D721Med (cell line): ENCODE measurements around the gene SRGAP3.

Experiments
- DNase-seq: peaks from one replicate; pipeline ENCODE4 v3.0.0; 2011; ENCODE audit warnings: low spot score; ENCODE audit not compliant: insufficient read length
- FAIRE-seq: peaks from 2 replicates; lab custom pipeline; 2011; peaks lifted over from hg19 to GRCh38; lab: Jason Lieb, UNC
- CTCF ChIP-seq: IDR thresholded peaks from 2 replicates; pipeline ENCODE4 v1.5.1; 2012; ENCODE audit warnings: mild to moderate bottlenecking, control low read depth; ENCODE audit not compliant: insufficient read depth; ENCODE audit errors: missing control alignments

The SRGAP3 gene

DNA sequence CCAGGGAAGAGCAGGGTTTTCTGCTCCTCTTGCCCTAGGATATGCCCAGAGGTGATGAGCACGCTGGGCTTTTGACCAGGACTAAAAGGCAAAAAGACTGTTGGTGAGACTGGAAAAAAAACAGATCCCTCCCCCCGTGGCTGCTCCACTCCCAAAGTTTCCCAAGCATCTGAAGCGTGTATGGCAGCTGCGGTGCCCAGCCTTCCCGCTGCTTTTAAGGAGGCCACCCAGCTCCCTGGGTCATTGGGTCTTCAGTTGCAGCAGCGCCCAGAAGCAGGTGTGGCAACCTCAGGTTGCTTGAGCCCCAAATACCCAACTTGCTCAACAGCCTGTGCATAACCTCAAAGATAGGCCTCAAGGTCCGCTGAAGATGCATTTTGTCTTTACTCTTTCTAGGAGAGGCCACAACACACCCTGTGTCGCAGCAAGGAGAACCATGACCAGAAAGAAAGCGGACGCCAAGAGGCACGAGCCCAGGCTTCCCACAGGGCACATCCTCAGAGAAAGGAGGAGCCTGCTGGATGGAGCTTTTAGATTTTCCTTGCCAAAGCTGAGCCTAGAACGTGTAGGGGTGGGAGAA lies 2.0 kb downstream of the SRGAP3 start:
- TF ChIP-seq CTCF = no peak
- no peak for DNase-seq
- no peak for FAIRE-seq

- FAIRE-seq = no peak
- no peak for TF ChIP-seq CTCF
- DNase-seq = no peak
These were observed 3.3 kb downstream of the SRGAP3 start for GRCh38 chr3:9246189-9246588.

DNA sequence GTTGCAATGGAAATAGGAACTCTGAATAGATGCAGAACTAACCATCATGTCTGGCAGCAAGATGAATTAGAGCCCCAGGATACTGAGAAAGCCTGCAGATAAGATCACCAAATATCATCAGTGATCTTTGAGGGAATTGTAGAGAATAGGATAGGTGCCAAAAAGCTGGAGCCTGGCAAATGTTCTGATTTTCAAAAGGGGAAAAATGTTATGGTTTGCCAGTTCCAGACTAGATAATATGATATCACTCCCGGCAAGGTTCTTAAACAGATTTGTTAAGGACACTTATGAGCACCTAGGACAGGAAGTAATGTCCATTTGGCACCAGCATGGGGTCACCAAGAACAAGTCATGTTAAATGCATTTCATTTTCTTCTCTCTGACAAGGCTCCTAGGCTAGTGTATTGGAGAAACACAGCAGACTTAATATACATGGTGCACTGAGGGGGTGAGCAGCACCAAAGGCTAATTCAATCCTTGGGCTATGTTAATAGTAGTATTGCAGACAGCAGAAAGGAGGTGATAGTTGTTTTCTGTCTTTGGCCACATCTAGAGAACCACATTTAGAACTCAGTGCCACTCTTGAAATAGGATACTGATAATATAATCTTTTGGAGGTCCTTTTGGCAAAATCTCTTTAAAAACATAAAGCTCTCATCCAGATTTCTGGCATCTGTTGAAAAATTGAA lies 4.8 kb downstream of the SRGAP3 start:
- DNase-seq = no peak
- TF ChIP-seq CTCF = no peak
- no peak for FAIRE-seq

DNA sequence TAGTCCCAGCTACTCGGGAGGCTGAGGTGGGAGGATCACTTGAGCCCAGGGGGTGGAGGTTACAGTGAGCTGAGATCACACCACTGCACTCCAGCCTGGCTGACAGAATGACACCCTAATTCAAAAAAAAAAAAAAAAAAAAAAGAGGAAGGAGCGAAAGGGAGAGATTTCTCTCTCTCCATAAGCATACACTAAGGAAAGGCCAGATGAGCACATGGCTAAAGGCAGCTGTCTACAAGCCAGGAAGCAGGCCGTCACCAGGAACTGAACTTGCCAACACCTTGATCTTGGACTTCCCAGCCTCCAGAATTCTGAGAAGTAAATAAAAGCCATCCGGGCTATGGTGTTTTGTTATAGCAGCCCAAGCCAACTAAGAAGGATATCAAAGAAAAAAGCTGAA lies 7.5 kb downstream of the SRGAP3 start:
- FAIRE-seq (no peak), DNase-seq (no peak)
- no peak for TF ChIP-seq CTCF

DNA sequence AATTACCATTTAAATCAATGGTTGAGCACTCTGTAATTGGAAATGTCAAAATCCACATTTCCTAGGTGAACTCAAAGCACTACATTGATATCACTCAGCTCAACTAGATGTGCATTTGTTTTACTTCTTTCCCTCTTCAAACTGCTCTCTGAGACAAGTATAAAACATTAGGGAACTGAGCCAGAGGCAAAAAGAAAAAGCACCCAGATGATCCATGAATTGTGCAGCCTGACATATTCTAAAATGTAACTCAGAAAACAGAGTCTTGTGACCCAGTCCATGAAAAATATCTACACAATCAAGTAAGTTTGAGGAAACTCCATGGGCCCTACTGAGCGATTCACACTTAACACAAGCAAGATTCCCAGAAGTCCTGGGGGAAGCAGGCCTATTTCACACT lies 9.8 kb downstream of the SRGAP3 start:
- DNase-seq (no peak), FAIRE-seq (no peak)
- no peak for TF ChIP-seq CTCF

- DNase-seq (no peak), FAIRE-seq (no peak)
- no peak for TF ChIP-seq CTCF
These were observed 10.6 kb downstream of the SRGAP3 start for GRCh38 chr3:9238721-9239295.

DNA sequence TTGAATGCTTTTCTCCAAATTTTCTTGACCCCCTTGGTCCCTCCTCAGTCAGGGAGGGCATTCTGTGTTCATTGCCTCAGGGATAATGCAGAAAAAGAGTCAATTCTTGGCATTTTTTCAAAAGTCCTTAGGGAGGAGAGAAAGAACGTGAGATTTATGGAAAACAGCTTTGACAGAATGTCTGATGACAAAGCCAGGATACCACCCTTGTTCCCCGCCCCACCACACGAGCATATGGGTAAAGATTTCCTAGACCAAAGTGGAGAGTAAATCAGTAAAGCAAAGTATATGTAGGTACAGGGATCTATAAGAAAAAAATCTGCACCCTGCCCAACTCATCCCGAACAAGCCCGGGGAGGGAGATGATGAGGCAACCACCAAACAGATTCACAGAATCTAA lies 11.2 kb downstream of the SRGAP3 start:
- FAIRE-seq (no peak), DNase-seq (no peak)
- TF ChIP-seq CTCF = no peak
